Liver (tissue), 9 donors: Measurements from ENCODE around the gene GAD1. TPM values are rescaled to one million over a fixed set of nuclear protein-coding genes. Genes with fewer than 3 reads are reported as not detected.
A peak's percentile ranks its signal among the peaks of the same experiment; 100 is the strongest.

ENCODE experiments used
- DNase-seq: peaks from one replicate; pipeline ENCODE4 v3.0.0-alpha.2; 2017; ENCODE audit warnings: low spot score
- H3K27ac ChIP-seq, 2 donors: one replicate each; pipeline ENCODE4 v1.7.0; 2013; ENCODE audit warnings: inconsistent platforms in 2 of 2, low read length in 2 of 2, control low read depth in 1 of 2, low read depth in 1 of 2, mild to moderate bottlenecking in 1 of 2
- H3K27me3 ChIP-seq, 4 donors: one replicate each; pipeline versions ENCODE4 v1.6.1 to v1.7.0; 2013; ENCODE audit warnings: low read length in 3 of 4, inconsistent platforms in 1 of 4, mild to moderate bottlenecking in 1 of 4, moderate library complexity in 1 of 4; ENCODE audit not compliant: control insufficient read depth in 4 of 4, insufficient read depth in 4 of 4
- H3K36me3 ChIP-seq, 4 donors: one replicate each; pipeline versions ENCODE4 v1.6.1 to v1.7.0; 2013; ENCODE audit warnings: low read length in 3 of 4, mild to moderate bottlenecking in 3 of 4, low read depth in 1 of 4, moderate library complexity in 1 of 4; ENCODE audit not compliant: control insufficient read depth in 4 of 4, insufficient read depth in 3 of 4
- H3K4me1 ChIP-seq, 4 donors: one replicate each; pipeline versions ENCODE4 v1.6.1 to v1.7.0; 2013; ENCODE audit warnings: low read length in 3 of 4, mild to moderate bottlenecking in 3 of 4, moderate library complexity in 1 of 4; ENCODE audit not compliant: control insufficient read depth in 4 of 4, insufficient read depth in 4 of 4
- H3K4me3 ChIP-seq, 3 donors: one replicate each; pipeline versions ENCODE4 v1.6.1 to v1.7.0; 2013; ENCODE audit warnings: low read length in 3 of 3, control low read depth in 1 of 3, low read depth in 1 of 3, mild to moderate bottlenecking in 1 of 3
- H3K9ac ChIP-seq, 2 donors: one replicate each; pipeline ENCODE4 v1.7.0; 2013; ENCODE audit warnings: low read length in 2 of 2, mild to moderate bottlenecking in 2 of 2, moderate library complexity in 2 of 2, control low read depth in 1 of 2, low read depth in 1 of 2
- H3K9me3 ChIP-seq, 4 donors: one replicate each; pipeline versions ENCODE4 v1.6.1 to v1.7.0; 2013; ENCODE audit warnings: low read length in 3 of 4; ENCODE audit not compliant: control insufficient read depth in 4 of 4
- FOXA1 ChIP-seq: IDR thresholded peaks from 2 replicates; pipeline ENCODE4 v1.6.1; 2016; ENCODE audit warnings: antibody characterized with exemption
- GABPA ChIP-seq, 2 donors: IDR thresholded peaks in 1 of 2; conservative IDR thresholded peaks in 1 of 2; 2 replicates each; pipeline ENCODE4 v1.6.1; 2016; ENCODE audit warnings: antibody characterized with exemption in 2 of 2, mild to moderate bottlenecking in 1 of 2, moderate library complexity in 1 of 2
- HNF4A ChIP-seq, 2 donors: conservative IDR thresholded peaks; 2 replicates each; pipeline ENCODE4 v1.6.1; 2016; ENCODE audit warnings: antibody characterized with exemption in 2 of 2, mild to moderate bottlenecking in 2 of 2
- MAX ChIP-seq: IDR thresholded peaks from 2 replicates; pipeline ENCODE4 v1.6.1; 2016; ENCODE audit warnings: antibody characterized with exemption
- RAD21 ChIP-seq, 2 donors: IDR thresholded peaks; 2 replicates each; pipeline ENCODE4 v1.6.1; 2016; ENCODE audit warnings: antibody characterized with exemption in 2 of 2, mild to moderate bottlenecking in 2 of 2
- RXRA ChIP-seq, 2 donors: IDR thresholded peaks; 2 replicates each; pipeline ENCODE4 v1.6.1; 2017 to 2018; ENCODE audit warnings: antibody characterized with exemption in 2 of 2, mild to moderate bottlenecking in 1 of 2
- TAF1 ChIP-seq: conservative IDR thresholded peaks from 2 replicates; pipeline ENCODE4 v1.6.1; 2016; ENCODE audit warnings: antibody characterized with exemption, mild to moderate bottlenecking
- WGBS: extraction: QIAGEN DNeasy Blood & Tissue Kit; methylation state at CpG from one replicate; pipeline ENCODE4 v1.1.7; 2013; 5-methylcytosine and 5-hydroxymethylcytosine counted together
- polyA plus RNA-seq, 2 donors: library from polyadenylated mRNA; stranded (reverse) in 1 of 2; unstranded in 1 of 2; fragments of 200-250 nt in 1 of 2; fragments of >200 nt in 1 of 2; fragmentation: Nextera tagmentation in 1 of 2; extraction: Ambion mirVana in 1 of 2; gene quantifications; one replicate each; pipeline versions ENCODE4 v1.2.1 to v1.2.3, GENCODE V29; 2013 to 2015
- total RNA-seq, 2 donors: library from RNA; depleted of rRNA; stranded (reverse); fragments of >200 nt; gene quantifications; one replicate each; pipeline ENCODE4 v1.2.3, GENCODE V29; 2014
- TF ChIP-seq, protein P1 (sequence below): fragments of 150-350 bp; IDR thresholded peaks from 2 replicates; pipeline ENCODE4 v1.5.1; 2017; ENCODE audit warnings: improper control_type of control experiment, low read depth, low read length; ENCODE audit not compliant: missing input control
- TF ChIP-seq, protein P2 (sequence below): IDR thresholded peaks from 2 replicates; pipeline ENCODE4 v1.6.1; 2016; ENCODE audit warnings: antibody characterized with exemption, mild to moderate bottlenecking
- donor health status: healthy.
- donor health status: healthy.
- donor health status: healthy.
- donor health status: healthy.
- donor health status: healthy.

The GAD1 gene
- total and polyA plus RNA-seq, 4 donors: 0.08 to 0.19 TPM; not detected in 2

- no peak for DNase-seq
- Histone ChIP-seq H3K4me3 (peak overlapping the region in 1 of 3 donors; percentile 46), H3K4me1 (peaks cover 21 to 72% (median 65%) of the 10 kb centered on the region in 4 donors)
Measured at GRCh38 chr2:170818036-170818751, 1.5 kb downstream of the GAD1 start.

DNA sequence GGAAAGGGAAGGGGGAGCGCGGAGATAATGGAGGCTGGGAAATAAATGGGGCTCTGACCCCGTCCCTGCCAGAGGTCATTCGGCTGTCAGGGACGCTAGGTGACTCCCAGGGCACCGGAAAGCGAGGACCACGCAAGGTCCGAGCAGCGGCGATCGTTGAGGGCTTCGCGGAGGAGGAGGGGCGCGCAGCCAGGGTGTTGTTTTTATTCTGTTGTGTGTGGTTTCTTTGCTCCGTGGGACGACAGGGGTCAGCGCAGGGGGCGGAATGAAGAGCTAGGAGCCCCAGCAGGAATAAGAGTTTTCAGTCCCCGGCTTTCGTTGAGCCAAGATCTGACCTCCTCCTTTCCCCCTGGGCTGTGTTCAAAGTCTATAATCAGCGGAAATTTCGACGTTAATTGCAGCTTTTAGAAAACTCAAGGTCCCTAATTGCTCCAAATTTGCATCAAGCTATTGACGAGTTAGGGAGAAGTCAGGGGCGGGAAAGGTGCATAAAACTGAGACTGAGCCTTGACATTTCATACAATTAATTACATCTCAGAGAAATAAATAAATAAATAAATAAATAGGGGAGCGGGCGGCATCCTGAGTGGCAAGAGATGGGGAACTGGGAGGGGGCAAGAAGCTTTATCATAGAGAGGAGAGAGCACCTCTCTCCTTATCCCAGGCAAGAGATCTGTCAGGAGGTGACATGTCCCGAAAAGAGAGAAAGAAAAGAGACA is 2.2 kb downstream of the GAD1 start:
- Histone ChIP-seq H3K9ac (no peak overlapping the region), H3K27ac (no peak overlapping the region), H3K9me3 (no peaks in the 10 kb centered on the region), H3K27me3 (peaks cover 0 to 42% (median 18%) of the 10 kb centered on the region in 4 donors), H3K4me1 (peaks cover 21 to 74% (median 68%) of the 10 kb centered on the region in 4 donors), H3K4me3 (no peak overlapping the region), H3K36me3 (no peaks in the 10 kb centered on the region)
- DNase-seq: no peak
- 8% methylated on average over 30 of the region's 30 CpGs for WGBS
- TF ChIP-seq GABPA (IDR thresholded peaks at IDR 0.05 in 1 of 2, conservative IDR thresholded peaks at IDR 0.05 in 1 of 2): no peak
- no peak for TF ChIP-seq HNF4A (conservative IDR thresholded peaks at IDR 0.05)
- TF ChIP-seq TAF1: no peak
- TF ChIP-seq RXRA (IDR thresholded peaks at IDR 0.05): no peak
- no peak for TF ChIP-seq MAX
- TF ChIP-seq, protein P1, sequence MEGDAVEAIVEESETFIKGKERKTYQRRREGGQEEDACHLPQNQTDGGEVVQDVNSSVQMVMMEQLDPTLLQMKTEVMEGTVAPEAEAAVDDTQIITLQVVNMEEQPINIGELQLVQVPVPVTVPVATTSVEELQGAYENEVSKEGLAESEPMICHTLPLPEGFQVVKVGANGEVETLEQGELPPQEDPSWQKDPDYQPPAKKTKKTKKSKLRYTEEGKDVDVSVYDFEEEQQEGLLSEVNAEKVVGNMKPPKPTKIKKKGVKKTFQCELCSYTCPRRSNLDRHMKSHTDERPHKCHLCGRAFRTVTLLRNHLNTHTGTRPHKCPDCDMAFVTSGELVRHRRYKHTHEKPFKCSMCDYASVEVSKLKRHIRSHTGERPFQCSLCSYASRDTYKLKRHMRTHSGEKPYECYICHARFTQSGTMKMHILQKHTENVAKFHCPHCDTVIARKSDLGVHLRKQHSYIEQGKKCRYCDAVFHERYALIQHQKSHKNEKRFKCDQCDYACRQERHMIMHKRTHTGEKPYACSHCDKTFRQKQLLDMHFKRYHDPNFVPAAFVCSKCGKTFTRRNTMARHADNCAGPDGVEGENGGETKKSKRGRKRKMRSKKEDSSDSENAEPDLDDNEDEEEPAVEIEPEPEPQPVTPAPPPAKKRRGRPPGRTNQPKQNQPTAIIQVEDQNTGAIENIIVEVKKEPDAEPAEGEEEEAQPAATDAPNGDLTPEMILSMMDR: no peak

More at GRCh38 chr2:170818036-170818751, 1.5 kb downstream of the GAD1 start:
- Histone ChIP-seq H3K36me3 (no peaks in the 10 kb centered on the region), H3K27ac (no peak overlapping the region), H3K9ac (no peak overlapping the region), H3K27me3 (peaks cover 0 to 45% (median 19%) of the 10 kb centered on the region in 4 donors), H3K9me3 (no peaks in the 10 kb centered on the region)
- WGBS: 4% methylated on average over 60 of the region's 60 CpGs
- TF ChIP-seq HNF4A (conservative IDR thresholded peaks at IDR 0.05) (no peak), RAD21 (IDR thresholded peaks at IDR 0.05) (no peak), FOXA1 (no peak), MAX (no peak), RXRA (IDR thresholded peaks at IDR 0.05) (no peak)
- TF ChIP-seq, protein P2, sequence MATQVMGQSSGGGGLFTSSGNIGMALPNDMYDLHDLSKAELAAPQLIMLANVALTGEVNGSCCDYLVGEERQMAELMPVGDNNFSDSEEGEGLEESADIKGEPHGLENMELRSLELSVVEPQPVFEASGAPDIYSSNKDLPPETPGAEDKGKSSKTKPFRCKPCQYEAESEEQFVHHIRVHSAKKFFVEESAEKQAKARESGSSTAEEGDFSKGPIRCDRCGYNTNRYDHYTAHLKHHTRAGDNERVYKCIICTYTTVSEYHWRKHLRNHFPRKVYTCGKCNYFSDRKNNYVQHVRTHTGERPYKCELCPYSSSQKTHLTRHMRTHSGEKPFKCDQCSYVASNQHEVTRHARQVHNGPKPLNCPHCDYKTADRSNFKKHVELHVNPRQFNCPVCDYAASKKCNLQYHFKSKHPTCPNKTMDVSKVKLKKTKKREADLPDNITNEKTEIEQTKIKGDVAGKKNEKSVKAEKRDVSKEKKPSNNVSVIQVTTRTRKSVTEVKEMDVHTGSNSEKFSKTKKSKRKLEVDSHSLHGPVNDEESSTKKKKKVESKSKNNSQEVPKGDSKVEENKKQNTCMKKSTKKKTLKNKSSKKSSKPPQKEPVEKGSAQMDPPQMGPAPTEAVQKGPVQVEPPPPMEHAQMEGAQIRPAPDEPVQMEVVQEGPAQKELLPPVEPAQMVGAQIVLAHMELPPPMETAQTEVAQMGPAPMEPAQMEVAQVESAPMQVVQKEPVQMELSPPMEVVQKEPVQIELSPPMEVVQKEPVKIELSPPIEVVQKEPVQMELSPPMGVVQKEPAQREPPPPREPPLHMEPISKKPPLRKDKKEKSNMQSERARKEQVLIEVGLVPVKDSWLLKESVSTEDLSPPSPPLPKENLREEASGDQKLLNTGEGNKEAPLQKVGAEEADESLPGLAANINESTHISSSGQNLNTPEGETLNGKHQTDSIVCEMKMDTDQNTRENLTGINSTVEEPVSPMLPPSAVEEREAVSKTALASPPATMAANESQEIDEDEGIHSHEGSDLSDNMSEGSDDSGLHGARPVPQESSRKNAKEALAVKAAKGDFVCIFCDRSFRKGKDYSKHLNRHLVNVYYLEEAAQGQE: no peak
